Measurements from ENCODE around the gene SMARCA4.
A peak's percentile ranks its signal among the peaks of the same experiment; 100 is the strongest.
"Not testable (repeated sequence)": the region's sequence is repeated elsewhere in the genome, so short reads cannot be mapped to it uniquely, and the experiment has no call there.

SMARCA4 gene

GRCh38 chr19:11088506-11089253 lies 127.8 kb downstream of the SMARCA4 start:
- Histone ChIP-seq H3K27ac (ENCODE audit: insufficient read depth in 1 of 2, low read depth in 1 of 2, low read length in 2 of 2, poor library complexity in 1 of 2, severe bottlenecking in 2 of 2) (peak overlapping the region; percentile 85 to 90), H3K9me3 (ENCODE audit: control extremely low read depth in 1 of 5, control insufficient read depth in 4 of 5, insufficient read depth in 2 of 5, low read depth in 1 of 5, low read length in 4 of 5) (no peaks in the 10 kb centered on the region), H3K27me3 (replicated peaks in 2 of 5; ENCODE audit: control insufficient read depth in 4 of 5, insufficient read depth in 5 of 5, low read length in 4 of 5) (no peaks in the 10 kb centered on the region), H3K4me1 (ENCODE audit: control extremely low read depth in 1 of 4, control insufficient read depth in 4 of 4, insufficient read depth in 4 of 4, low read length in 3 of 4) (peaks cover 23 to 48% (median 40%) of the 10 kb centered on the region in 4 experiments), H3K4me3 (ENCODE audit: control insufficient read depth in 1 of 7, extremely low read depth in 1 of 7, insufficient read depth in 4 of 7, low read depth in 2 of 7, low read length in 6 of 7) (peak overlapping the region in 6 of 7 experiments; percentile 77 to 90 (median 87)), H3K36me3 (ENCODE audit: control insufficient read depth in 4 of 4, insufficient read depth in 4 of 4, low read length in 3 of 4) (peaks cover 0 to 23% (median under 1%) of the 10 kb centered on the region in 4 experiments)
- ChIA-PET CTCF (interaction anchor here (0.6 to 4.6 kb wide), 7 partner anchors 8 to 191 kb away, joined by 3 to 21 read pairs (median 4); partner anchors contain the start of gene SPC24), POLR2A (interaction anchor here (0.6 to 1.3 kb wide), 5 partner anchors 12 to 163 kb away, joined by 3 to 8 read pairs (median 3); no protein-coding TSS in a partner anchor)
- 30% methylated on average over 5 of the region's 11 CpGs for WGBS (ENCODE audit: insufficient coverage)
- no peak for DNase-seq

- peaks cover 0 to 27% (median 2%) of the 10 kb centered on the region in 4 experiments for H3K36me3 ChIP-seq (ENCODE audit: control insufficient read depth in 4 of 4, insufficient read depth in 4 of 4, low read length in 3 of 4)
- peak; percentile 88 to 95 (median 95) for DNase-seq
- peak within 1 kb of the TSS; percentile 66 to 92 (median 87) for H3K4me3 ChIP-seq (ENCODE audit: control insufficient read depth in 1 of 7, extremely low read depth in 1 of 7, insufficient read depth in 4 of 7, low read depth in 2 of 7, low read length in 6 of 7)
- ChIA-PET POLR2A (interaction anchor here (1.1 to 1.3 kb wide), 4 partner anchors 12 to 21 kb away, joined by 3 to 8 read pairs (median 4); no protein-coding TSS in a partner anchor), CTCF (interaction anchor here (1.1 to 4.6 kb wide), 4 partner anchors 9 to 54 kb away, joined by 3 to 21 read pairs (median 4); no protein-coding TSS in a partner anchor)
- peak within 1 kb of the TSS; percentile 85 to 90 for H3K27ac ChIP-seq (ENCODE audit: insufficient read depth in 1 of 2, low read depth in 1 of 2, low read length in 2 of 2, poor library complexity in 1 of 2, severe bottlenecking in 2 of 2)
- no peaks in the 10 kb centered on the region for H3K9me3 ChIP-seq (ENCODE audit: control extremely low read depth in 1 of 5, control insufficient read depth in 4 of 5, insufficient read depth in 2 of 5, low read depth in 1 of 5, low read length in 4 of 5)
- no peaks in the 10 kb centered on the region for H3K27me3 ChIP-seq (replicated peaks in 2 of 5; ENCODE audit: control insufficient read depth in 4 of 5, insufficient read depth in 5 of 5, low read length in 4 of 5)
- peaks cover 25 to 55% (median 47%) of the 10 kb centered on the region in 4 experiments for H3K4me1 ChIP-seq (ENCODE audit: control extremely low read depth in 1 of 4, control insufficient read depth in 4 of 4, insufficient read depth in 4 of 4, low read length in 3 of 4)
- WGBS (ENCODE audit: insufficient coverage), result under 1% methylated on average over 33 of the region's 43 CpGs
These were observed 128.6 kb downstream of the SMARCA4 start, which contains the start of gene LDLR for GRCh38 chr19:11089254-11090013. LDLR (plus strand) TSS chr19:11089463; CDS start chr19:11089549, 86 bp downstream.

GRCh38 chr19:11090014-11090263 lies 129.1 kb downstream of the SMARCA4 start:
- Histone ChIP-seq H3K27ac (ENCODE audit: insufficient read depth in 1 of 2, low read depth in 1 of 2, low read length in 2 of 2, poor library complexity in 1 of 2, severe bottlenecking in 2 of 2) (peak overlapping the region; percentile 85 to 90), H3K36me3 (ENCODE audit: control insufficient read depth in 4 of 4, insufficient read depth in 4 of 4, low read length in 3 of 4) (peaks cover 0 to 32% (median 3%) of the 10 kb centered on the region in 4 experiments), H3K4me3 (ENCODE audit: control insufficient read depth in 1 of 7, extremely low read depth in 1 of 7, insufficient read depth in 4 of 7, low read depth in 2 of 7, low read length in 6 of 7) (peak overlapping the region; percentile 66 to 90 (median 87)), H3K4me1 (ENCODE audit: control extremely low read depth in 1 of 4, control insufficient read depth in 4 of 4, insufficient read depth in 4 of 4, low read length in 3 of 4) (peaks cover 29 to 60% (median 52%) of the 10 kb centered on the region in 4 experiments)
- not testable (repeated sequence) for DNase-seq; H3K27me3 ChIP-seq (replicated peaks in 2 of 5; ENCODE audit: control insufficient read depth in 4 of 5, insufficient read depth in 5 of 5, low read length in 4 of 5); H3K9me3 ChIP-seq (ENCODE audit: control extremely low read depth in 1 of 5, control insufficient read depth in 4 of 5, insufficient read depth in 2 of 5, low read depth in 1 of 5, low read length in 4 of 5)
- POLR2A ChIA-PET, result interaction anchor here (1.1 kb wide), 1 partner anchor 17 kb away, joined by 5 read pairs; no protein-coding TSS in a partner anchor
- WGBS (ENCODE audit: insufficient coverage), result 0% methylated on average over 15 of the region's 15 CpGs
- CTCF ChIA-PET, result interaction anchor here (1.2 to 4.6 kb wide), 3 partner anchors 17 to 55 kb away, joined by 3 to 21 read pairs (median 4); no protein-coding TSS in a partner anchor

GRCh38 chr19:11090264-11090996 lies 129.6 kb downstream of the SMARCA4 start:
- Histone ChIP-seq H3K9me3 (ENCODE audit: control extremely low read depth in 1 of 5, control insufficient read depth in 4 of 5, insufficient read depth in 2 of 5, low read depth in 1 of 5, low read length in 4 of 5) (no peaks in the 10 kb centered on the region), H3K27me3 (replicated peaks in 2 of 5; ENCODE audit: control insufficient read depth in 4 of 5, insufficient read depth in 5 of 5, low read length in 4 of 5) (no peaks in the 10 kb centered on the region), H3K27ac (ENCODE audit: insufficient read depth in 1 of 2, low read depth in 1 of 2, low read length in 2 of 2, poor library complexity in 1 of 2, severe bottlenecking in 2 of 2) (peak overlapping the region; percentile 93), H3K36me3 (ENCODE audit: control insufficient read depth in 4 of 4, insufficient read depth in 4 of 4, low read length in 3 of 4) (peaks cover 0 to 33% (median 3%) of the 10 kb centered on the region in 4 experiments), H3K4me1 (ENCODE audit: control extremely low read depth in 1 of 4, control insufficient read depth in 4 of 4, insufficient read depth in 4 of 4, low read length in 3 of 4) (peaks cover 30 to 65% (median 55%) of the 10 kb centered on the region in 4 experiments), H3K4me3 (ENCODE audit: control insufficient read depth in 1 of 7, extremely low read depth in 1 of 7, insufficient read depth in 4 of 7, low read depth in 2 of 7, low read length in 6 of 7) (peak overlapping the region; percentile 66 to 95 (median 87))
- ChIA-PET POLR2A (interaction anchor here (0.6 kb wide), 1 partner anchor 210 kb away, joined by 7 read pairs; no protein-coding TSS in a partner anchor), CTCF (interaction anchor here (1.2 to 4.6 kb wide), 3 partner anchors 18 to 55 kb away, joined by 3 to 21 read pairs (median 4); no protein-coding TSS in a partner anchor)
- WGBS (ENCODE audit: insufficient coverage), result under 1% methylated on average over 55 of the region's 64 CpGs
- peak; percentile 94 to 98 (median 97) for DNase-seq

- peaks cover 0 to 40% (median 5%) of the 10 kb centered on the region in 4 experiments for H3K36me3 ChIP-seq (ENCODE audit: control insufficient read depth in 4 of 4, insufficient read depth in 4 of 4, low read length in 3 of 4)
- H3K27me3 ChIP-seq (replicated peaks in 2 of 5; ENCODE audit: control insufficient read depth in 4 of 5, insufficient read depth in 5 of 5, low read length in 4 of 5), result no peaks in the 10 kb centered on the region
- no peak for DNase-seq
- POLR2A ChIA-PET, result interaction anchor here (0.6 to 1.3 kb wide), 3 partner anchors 9 to 211 kb away, joined by 4 to 7 read pairs (median 6); no protein-coding TSS in a partner anchor
- 41% methylated on average over 8 of the region's 11 CpGs for WGBS (ENCODE audit: insufficient coverage)
- peak overlapping the region; percentile 50 to 95 (median 83) for H3K4me3 ChIP-seq (ENCODE audit: control insufficient read depth in 1 of 7, extremely low read depth in 1 of 7, insufficient read depth in 4 of 7, low read depth in 2 of 7, low read length in 6 of 7)
- peak overlapping the region; percentile 93 for H3K27ac ChIP-seq (ENCODE audit: insufficient read depth in 1 of 2, low read depth in 1 of 2, low read length in 2 of 2, poor library complexity in 1 of 2, severe bottlenecking in 2 of 2)
- H3K9me3 ChIP-seq (ENCODE audit: control extremely low read depth in 1 of 5, control insufficient read depth in 4 of 5, insufficient read depth in 2 of 5, low read depth in 1 of 5, low read length in 4 of 5), result no peaks in the 10 kb centered on the region
- H3K4me1 ChIP-seq (ENCODE audit: control extremely low read depth in 1 of 4, control insufficient read depth in 4 of 4, insufficient read depth in 4 of 4, low read length in 3 of 4), result peaks cover 33 to 71% (median 62%) of the 10 kb centered on the region in 4 experiments
- CTCF ChIA-PET, result interaction anchor here (0.8 to 4.6 kb wide), 2 partner anchors 10 to 56 kb away, joined by 3 to 21 read pairs; no protein-coding TSS in a partner anchor
These were observed 130.3 kb downstream of the SMARCA4 start for GRCh38 chr19:11090997-11091702.
